Astrocyte of the hippocampus (primary cell): ENCODE measurements around the gene KCNE4.

Experiments
- DNase-seq: peaks from one replicate; pipeline ENCODE4 v3.0.0; 2011; ENCODE audit warnings: low read depth, low spot score

The KCNE4 gene

GRCh38 chr2:223083402-223084070 is 31.5 kb downstream of the KCNE4 start:
- DNase-seq, result peak; percentile 47

- DNase-seq, result peak; percentile 47
Measured at GRCh38 chr2:223084873-223085272, 32.9 kb downstream of the KCNE4 start.

DNA sequence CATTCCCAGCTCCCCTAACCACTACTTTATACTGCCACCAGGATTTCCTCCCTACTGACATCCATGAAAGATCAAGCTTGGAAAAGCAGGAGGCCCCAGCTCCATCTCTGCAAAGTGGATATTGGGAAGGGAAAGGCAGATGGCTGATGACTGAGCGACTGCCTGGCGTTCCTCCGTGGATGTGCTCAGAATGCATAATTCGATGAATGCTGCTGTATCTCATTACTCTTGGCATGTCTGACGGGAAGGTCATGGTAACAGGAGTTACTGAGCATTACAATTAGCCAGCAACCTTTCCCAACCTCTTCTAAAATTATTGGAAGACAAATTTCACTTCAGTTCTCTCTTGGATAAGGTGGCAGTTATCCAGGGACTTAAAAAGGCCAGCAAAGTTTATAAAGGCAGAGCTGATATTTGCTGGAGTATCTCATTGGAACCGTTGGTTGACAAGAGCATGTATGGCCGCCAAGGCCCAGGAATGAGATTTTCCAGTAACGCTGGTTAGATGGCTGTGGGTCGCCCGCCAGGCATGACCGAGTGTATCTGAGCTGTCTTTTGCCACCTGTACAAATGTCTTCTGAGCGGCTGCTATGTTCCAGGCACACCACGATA is 34.5 kb downstream of the KCNE4 start:
- peak; percentile 86 for DNase-seq

DNA sequence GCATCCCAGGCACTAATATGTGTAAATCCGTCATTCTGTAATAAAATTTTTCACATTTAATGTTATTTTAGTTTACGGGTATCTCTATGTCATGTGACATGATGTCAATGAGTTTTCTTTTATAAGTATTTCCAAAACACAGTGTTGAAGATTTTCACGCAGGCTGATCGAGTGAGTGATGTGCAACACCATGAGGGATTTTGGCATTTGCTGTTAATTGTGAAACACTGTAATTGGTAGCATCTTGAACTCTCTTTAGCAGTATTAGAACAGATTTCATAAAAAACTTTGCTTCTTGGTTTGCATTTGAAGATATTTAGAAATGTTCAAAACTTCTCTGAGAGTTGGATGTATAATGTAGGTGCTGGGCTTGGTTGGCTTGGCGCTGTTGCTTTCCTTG is 35.5 kb downstream of the KCNE4 start:
- no peak for DNase-seq

- DNase-seq, result no peak
Measured at GRCh38 chr2:223088866-223089265, 36.9 kb downstream of the KCNE4 start.

DNA sequence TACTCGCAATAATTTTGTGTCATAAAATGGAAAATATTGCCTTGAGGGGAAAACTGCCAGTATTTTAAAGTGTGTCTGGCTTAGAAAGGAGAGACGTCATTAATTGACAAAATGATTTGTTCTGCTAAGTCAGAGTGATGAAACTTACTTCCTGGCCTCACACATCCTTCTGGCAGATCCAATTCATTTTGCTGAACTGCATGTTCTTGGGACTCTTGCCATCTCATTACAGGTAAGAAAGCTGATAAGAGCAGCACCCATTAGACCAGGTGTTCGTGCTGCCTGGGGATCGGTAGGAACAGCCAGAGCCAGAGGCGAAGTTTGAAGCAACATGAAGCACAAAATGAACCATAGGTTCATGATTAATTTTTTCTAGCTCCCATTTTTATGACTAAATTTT is 38.0 kb downstream of the KCNE4 start:
- DNase-seq, result no peak

DNA sequence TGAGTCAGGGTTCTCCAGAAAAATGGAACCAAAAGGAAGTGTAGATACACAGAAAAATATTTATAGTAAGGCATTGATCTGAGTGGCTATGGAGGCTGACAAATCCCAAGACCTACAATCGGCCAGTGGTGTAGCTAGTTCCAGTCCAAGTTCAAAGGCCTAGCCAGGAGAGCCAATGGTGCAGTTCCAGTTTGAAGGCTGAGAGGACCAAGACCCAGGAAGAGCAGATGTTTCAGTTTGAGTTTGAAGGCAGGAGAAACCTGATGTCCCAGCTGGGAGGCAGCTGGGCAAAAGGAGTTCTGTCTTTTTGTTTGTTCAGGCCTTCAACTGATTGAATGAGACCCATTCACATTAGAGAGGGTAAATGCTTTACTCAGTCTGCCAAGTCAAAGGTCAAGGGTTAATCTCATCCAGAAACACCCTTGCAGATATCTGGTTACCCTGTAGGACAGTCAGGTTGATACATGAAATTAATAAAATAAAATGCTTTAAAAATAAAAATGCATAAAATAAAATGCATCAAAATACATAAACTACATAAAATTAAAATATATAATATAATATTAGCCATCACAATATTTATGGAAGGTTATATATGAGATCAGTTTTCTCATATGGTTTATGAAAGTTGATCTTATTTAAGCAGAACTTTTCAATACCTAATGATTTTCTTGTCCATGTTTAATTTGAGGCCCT is 38.7 kb downstream of the KCNE4 start:
- no peak for DNase-seq

DNA sequence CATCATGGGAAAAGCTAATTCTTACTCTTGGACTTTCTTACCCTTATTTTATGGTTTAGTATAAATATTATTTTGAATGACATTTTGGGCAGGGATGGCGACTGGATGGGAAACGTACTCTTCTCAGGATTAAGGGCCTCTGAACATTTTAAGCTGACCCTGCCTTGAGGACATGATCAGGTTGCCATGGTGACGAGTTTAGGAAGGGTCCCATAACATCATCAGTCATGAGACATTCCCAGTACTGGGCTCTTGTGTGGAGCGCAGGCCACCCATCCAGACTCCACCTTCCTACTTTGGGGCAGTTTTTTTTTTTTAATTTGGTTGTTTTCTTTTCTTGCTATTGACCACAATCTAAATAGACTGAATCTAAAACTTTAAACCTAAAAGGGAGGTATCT is 40.7 kb downstream of the KCNE4 start:
- DNase-seq, result no peak

DNA sequence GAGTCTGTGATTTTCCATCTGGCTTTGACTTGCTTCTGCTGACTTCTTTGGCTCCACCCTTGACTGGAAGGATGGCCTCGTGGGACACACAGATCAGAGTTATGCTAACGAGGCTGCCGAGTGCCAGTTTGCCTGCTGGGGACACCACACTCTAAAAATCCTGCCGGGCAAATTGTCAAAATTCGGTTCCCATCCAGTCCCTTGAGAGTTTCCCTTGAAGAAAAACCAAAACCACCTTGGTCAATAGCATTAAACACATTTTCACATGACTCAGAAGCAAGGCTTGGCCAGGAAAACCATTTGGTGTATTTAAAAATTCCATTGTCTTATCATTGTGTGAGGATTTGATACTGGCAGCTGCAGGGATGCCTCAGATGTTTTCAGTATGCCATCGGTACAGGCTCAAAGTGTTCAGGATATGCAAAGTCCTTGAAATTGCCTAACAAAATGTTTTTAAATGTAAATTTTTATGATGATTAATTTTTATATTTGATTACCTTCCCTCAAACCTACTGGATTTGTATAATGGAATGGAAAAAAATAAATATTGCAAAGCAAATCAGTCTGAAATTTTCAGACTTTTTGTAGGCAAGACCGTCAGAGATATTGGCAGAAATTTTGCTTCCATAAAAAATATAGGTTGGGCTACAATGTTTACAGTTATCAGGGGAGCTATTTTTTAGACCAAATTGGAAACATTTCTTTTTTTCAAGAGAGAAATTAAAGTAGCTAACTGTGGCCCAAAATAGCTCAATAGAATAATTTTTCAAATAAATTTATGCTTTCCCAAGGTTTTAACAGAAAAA is 41.6 kb downstream of the KCNE4 start:
- peak; percentile 91 for DNase-seq

GRCh38 chr2:223095207-223095606 is 43.2 kb downstream of the KCNE4 start:
- DNase-seq, result no peak

- DNase-seq, result no peak
Measured at GRCh38 chr2:223096235-223096970, 44.4 kb downstream of the KCNE4 start.

DNA sequence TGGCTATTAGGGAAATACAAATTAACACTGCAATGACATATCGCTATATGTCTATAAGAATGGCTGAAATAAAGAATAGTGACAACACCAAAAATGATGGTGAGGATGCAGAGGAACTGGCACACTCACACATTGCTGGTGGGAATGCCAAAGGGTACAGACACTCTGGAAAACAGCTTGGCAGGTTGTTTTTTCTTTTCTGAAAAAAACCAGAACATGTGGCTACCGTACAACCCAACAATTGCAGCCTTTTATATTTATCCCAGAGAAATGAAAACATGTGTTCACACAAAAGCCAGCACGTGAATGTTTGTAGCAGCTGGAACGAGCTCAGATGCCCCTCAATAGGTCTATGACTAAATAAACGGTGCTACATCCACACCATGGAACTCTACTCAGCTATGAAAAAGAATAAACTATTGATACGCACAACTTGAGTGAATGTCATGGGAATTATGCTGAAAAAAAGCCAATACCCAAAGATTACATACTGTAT is 45.9 kb downstream of the KCNE4 start:
- DNase-seq, result no peak

DNA sequence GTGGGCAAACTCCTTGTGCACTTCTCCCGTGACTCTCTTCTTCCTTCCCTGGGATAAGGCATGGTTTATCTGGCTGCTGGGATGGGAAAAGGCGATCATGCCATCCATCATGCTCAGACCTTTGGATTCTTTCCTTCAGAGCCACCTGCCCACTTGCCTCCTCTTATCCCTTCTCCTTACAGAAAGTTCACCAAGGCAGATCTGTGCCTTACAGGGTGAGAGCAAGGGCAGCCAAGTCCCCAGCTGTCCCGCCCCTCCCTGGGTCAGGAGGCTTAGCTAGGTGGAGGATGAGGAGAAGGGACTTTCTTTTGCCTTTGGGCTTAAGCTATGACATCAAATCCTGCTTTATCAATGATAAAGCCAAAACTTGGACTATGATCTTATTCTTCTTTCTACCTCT is 47.6 kb downstream of the KCNE4 start:
- DNase-seq, result no peak

GRCh38 chr2:223100061-223100511 is 48.1 kb downstream of the KCNE4 start:
- peak; percentile 77 for DNase-seq

DNA sequence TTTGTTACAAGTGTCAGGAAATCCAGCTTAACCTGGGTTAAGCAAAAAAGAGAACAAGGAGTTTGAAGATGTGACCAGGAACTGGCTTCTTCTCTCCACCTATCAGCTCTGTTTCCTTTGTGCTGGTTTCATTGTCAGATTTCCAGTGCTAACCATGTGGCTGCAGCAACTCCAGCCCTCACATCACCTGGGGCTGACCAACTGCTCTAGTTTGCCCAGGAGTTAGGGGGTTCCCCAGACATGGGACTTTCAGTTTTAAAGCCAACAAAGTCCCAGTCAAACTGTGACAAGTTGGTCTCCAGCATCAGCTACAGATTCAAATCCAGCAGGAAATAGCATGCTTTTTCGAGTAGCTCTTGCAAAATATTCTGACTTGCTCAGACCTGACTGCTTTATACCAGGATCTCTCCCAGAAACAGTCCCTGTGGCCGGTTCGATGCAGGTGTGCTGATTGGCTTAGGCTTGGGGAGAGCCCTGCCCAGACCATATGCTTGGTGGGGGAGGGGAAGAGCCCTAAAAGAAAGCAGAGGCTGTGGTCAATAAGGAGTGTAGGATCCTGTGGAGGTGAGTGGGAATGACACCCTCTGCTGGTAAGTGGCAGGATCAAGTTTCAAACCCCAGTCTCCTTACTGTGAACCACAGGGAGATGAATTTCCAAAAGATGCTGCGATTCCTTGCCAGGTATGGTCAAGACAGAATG is 49.5 kb downstream of the KCNE4 start:
- peak; percentile 45 for DNase-seq

DNA sequence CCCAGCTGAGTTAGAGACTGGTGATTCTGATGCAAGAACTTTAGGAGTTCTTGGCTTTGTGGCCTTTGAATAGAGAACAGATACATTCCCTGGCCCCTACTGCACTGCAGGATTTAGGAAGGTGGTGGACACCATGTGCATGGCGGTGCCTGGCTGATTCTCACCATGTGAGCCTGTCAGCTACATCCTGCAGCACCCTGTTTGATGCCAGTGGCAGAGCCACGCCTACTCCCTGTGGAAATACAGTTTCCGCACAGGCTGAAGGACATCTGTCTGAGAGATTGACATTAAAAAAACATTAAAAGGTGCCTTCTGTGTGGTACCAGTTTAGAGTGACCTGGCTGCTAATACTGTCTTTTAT is 50.0 kb downstream of the KCNE4 start:
- DNase-seq, result no peak

GRCh38 chr2:223102450-223102849 is 50.5 kb downstream of the KCNE4 start:
- no peak for DNase-seq

- DNase-seq, result peak; percentile 42
Measured at GRCh38 chr2:223104336-223105132, 52.5 kb downstream of the KCNE4 start.
